Measurements from ENCODE around the gene EXPH5.

DNA sequence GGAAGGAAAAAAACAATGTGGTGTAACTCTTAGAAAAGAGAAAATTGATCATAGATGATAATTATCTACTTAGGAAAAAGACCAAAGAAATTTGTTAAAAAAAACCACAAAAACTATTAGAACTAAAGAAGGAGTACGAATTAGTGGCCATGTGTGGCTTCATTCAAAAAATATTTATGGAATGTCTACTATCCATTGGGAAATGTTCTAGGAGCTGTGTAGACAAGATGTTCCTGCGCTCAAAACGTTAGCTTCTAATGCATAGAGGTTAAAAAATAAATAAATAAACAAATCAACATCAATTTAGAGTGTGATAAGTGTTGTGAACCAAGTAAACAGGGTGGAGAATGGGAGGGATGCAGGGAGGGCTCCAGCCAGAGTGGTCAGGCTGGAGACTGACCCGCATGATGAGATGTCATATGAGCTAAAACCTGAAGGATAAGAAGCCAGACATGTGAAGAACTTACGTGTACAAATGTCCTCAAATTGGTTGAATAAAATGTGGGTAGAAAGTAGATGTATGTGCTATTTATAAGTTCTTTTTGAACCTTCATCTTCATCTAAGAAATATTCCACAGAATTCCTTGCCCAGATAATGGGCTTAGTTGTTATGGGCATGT is 4.3 kb upstream of the EXPH5 start:
- TF ChIP-seq, protein P1, sequence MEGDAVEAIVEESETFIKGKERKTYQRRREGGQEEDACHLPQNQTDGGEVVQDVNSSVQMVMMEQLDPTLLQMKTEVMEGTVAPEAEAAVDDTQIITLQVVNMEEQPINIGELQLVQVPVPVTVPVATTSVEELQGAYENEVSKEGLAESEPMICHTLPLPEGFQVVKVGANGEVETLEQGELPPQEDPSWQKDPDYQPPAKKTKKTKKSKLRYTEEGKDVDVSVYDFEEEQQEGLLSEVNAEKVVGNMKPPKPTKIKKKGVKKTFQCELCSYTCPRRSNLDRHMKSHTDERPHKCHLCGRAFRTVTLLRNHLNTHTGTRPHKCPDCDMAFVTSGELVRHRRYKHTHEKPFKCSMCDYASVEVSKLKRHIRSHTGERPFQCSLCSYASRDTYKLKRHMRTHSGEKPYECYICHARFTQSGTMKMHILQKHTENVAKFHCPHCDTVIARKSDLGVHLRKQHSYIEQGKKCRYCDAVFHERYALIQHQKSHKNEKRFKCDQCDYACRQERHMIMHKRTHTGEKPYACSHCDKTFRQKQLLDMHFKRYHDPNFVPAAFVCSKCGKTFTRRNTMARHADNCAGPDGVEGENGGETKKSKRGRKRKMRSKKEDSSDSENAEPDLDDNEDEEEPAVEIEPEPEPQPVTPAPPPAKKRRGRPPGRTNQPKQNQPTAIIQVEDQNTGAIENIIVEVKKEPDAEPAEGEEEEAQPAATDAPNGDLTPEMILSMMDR (optimal IDR thresholded peaks at IDR 0.05 in 1 of 3, IDR thresholded peaks at IDR 0.05 in 1 of 3, conservative IDR thresholded peaks at IDR 0.05 in 1 of 3; ENCODE audit: extremely low read depth in 1 of 3, insufficient read depth in 2 of 3, low read length in 3 of 3): no peak
- TF ChIP-seq EZH2 (IDR thresholded peaks at IDR 0.05; ENCODE audit: low read length): no peak

Data from keratinocyte (primary cell).